ENCODE measurements around the gene CHST4. TPM values are rescaled to one million over a fixed set of nuclear protein-coding genes. Genes with fewer than 3 reads are reported as not detected.
"Not testable (repeated sequence)": the region's sequence is repeated elsewhere in the genome, so short reads cannot be mapped to it uniquely, and the experiment has no call there.

The CHST4 gene
- polyA plus RNA-seq, 4 donors: 0.27 to 0.55 (median 0.31) TPM

DNA sequence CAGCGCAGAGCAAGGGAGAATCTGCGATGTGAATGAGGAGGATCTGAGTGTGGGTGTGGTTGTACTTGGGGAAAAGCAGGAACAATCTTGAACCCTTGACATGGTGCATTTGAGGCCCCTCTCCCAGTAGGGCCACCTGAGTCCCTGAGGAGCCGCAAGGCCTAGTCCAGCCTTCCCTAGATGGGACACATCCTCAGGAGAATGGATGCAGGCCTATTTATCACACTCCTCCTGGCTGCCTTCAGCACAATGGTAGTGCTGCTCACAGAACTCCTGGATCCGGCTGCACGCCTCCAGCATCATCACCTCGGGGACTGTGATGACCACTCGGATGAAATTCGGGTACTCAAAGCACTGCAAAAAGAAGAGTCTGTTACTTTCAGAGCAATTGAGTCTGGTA lies 41.7 kb downstream of the CHST4 start:
- no peak for DNase-seq (ENCODE audit: low read depth in 4 of 4, low spot score in 2 of 4)

DNA sequence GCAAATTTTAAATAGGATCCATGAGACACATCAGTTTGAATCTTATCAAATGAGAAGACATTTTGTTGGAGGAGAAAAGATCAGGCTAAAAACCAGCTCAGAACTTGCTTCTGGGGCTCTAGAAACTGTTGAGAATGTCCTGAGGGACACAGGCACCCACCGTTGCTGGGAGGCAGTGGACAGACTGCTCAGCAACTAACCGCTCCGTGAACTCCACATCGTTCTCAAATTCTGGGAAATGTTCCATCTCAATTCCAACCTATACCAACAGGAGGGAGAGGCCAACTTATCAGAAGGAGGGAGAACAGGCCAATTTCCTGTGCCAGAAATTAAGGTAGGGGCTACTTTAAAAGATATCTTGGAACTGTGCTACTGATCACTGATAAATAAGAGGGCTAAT lies 42.3 kb downstream of the CHST4 start:
- DNase-seq (ENCODE audit: low read depth in 4 of 4, low spot score in 2 of 4): no peak

- DNase-seq (ENCODE audit: low read depth in 4 of 4, low spot score in 2 of 4): no peak
Measured at GRCh38 chr16:71569621-71570020, 43.4 kb downstream of the CHST4 start.

GRCh38 chr16:71570144-71570543 lies 43.9 kb downstream of the CHST4 start:
- no peak for DNase-seq (ENCODE audit: low read depth in 4 of 4, low spot score in 2 of 4)

- no peak for DNase-seq (ENCODE audit: low read depth in 4 of 4, low spot score in 2 of 4)
Measured at GRCh38 chr16:71572497-71573116, 46.4 kb downstream of the CHST4 start.

GRCh38 chr16:71573387-71574094 lies 47.3 kb downstream of the CHST4 start:
- DNase-seq (ENCODE audit: low read depth in 4 of 4, low spot score in 2 of 4): no peak

DNA sequence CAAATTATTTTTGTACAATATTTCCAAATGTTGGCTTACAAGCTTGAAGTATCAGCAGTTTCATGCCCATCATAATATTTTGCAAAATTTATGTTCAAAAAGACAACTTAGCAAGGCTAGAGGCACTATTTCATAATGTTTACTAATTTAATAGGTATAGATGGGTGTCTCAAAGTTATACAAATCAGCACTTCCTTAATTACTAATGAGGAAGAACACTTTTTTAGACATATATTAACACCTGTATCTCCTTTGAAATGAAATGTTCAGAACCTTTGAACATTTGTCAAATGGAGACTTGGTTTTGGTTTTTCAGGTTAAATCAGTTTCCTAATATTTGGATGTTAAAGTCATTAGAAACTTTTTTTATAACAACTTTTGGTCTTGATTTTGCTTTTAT lies 48.5 kb downstream of the CHST4 start:
- DNase-seq (ENCODE audit: low read depth in 4 of 4, low spot score in 2 of 4): no peak

- DNase-seq (ENCODE audit: low read depth in 4 of 4, low spot score in 2 of 4): no peak
Measured at GRCh38 chr16:71576971-71577370, 50.7 kb downstream of the CHST4 start, which contains the start of gene TAT. TAT (minus strand) TSS chr16:71577092; CDS start chr16:71576415, 677 bp downstream.

DNA sequence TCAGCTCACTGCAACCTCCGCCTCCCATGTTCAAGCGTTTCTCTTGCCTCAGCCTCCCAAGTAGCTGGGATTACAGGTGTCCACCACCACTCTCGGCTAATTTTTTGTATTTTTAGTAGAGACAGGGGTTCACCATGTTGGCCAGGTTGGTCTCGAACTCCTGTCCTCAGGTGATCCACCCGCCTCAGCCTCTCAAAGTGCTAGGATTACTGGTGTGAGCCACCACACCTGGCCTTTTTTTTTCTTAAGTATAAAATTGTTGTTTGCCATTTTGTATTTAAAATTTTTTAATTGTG lies 56.3 kb downstream of the CHST4 start:
- DNase-seq (ENCODE audit: low read depth in 4 of 4, low spot score in 2 of 4): not testable (repeated sequence)

DNA sequence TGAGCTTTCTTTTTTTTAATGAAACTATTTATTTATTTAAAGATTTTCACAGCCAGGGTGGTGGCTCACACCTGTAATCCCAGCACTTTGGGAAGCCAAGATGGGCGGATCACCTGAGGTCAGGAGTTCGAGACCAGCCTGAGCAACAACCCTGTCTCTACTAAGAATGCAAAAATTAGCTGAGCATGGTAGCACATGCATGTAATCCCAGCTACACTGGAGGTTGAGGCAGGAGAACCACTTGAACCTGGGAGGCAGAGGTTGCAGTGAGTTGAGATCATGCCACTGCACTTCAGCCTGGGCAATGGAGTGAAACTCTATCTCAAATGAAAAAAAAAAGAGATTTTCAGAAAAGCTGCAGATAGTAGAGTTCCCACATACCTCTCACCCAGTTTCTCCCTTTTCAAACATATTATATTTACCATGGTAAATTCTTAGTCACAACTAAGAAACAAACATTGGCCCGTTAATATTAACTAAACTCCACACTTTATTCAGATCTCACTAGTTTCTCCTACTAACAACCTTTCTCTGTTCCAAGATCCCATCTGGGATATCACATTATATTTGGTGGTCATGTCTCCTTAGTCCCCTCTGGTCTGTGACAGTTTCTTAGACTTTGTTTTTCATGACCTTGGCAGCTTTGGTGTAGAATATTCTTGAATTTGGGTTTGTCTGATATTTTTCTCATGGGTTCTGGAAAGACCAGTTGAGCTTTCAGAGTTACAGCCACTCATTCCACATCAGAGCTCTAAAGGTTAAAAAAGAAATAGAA lies 58.5 kb downstream of the CHST4 start:
- DNase-seq (ENCODE audit: low read depth in 4 of 4, low spot score in 2 of 4): no peak

DNA sequence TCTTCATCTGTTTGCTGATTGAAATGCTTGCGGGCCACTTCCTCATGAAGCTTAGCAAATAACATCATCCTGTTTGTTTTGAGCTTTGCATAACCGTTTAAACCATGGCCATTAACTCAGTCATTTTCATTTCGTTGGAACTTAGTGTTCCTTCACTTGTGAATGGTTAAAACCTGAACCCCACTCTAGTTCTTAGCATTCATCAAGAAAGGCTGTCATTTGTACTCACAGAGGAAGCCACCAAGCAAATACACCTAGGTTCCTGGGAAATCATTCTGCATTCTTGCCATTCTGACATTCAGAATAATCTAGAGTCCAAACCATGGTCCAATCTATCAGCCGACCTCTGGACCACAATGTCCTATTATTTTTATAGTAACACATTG lies 59.1 kb downstream of the CHST4 start:
- no peak for DNase-seq (ENCODE audit: low read depth in 4 of 4, low spot score in 2 of 4)

Other genes with a start within 250 kb of the CHST4 start
- 10 to 100 TPM; 40.4 to 69.9 (median 52.3) TPM for gene CMTR2, start 237.0 kb upstream of the CHST4 start, polyA plus RNA-seq (ENCODE audit: insufficient read length in 4 of 4)
- 1 to 10 TPM in 1 of 4 donors, under 1 TPM in 3; 0.69 to 1.1 (median 0.85) TPM for gene CALB2, start 167.7 kb upstream of the CHST4 start, polyA plus RNA-seq (ENCODE audit: insufficient read length in 4 of 4)
- gene TLE7, start 84.4 kb upstream of the CHST4 start, polyA plus RNA-seq (ENCODE audit: insufficient read length in 4 of 4): not detected
- gene ZNF23, start 64.2 kb upstream of the CHST4 start, polyA plus RNA-seq (ENCODE audit: insufficient read length in 4 of 4): 10 to 100 TPM; 13.2 to 20.2 (median 16.8) TPM
- gene ZNF19, start 37.1 kb upstream of the CHST4 start, polyA plus RNA-seq (ENCODE audit: insufficient read length in 4 of 4): 10 to 100 TPM; 11.8 to 19.6 (median 13.4) TPM
- gene TAT, start 50.7 kb downstream of the CHST4 start, polyA plus RNA-seq (ENCODE audit: insufficient read length in 4 of 4): under 1 TPM; 0.06 to 0.20 (median 0.09) TPM
- 10 to 100 TPM; 11.9 to 18.0 (median 15.0) TPM for gene MARVELD3, start 99.8 kb downstream of the CHST4 start, polyA plus RNA-seq (ENCODE audit: insufficient read length in 4 of 4)
- gene PHLPP2, start 198.3 kb downstream of the CHST4 start, polyA plus RNA-seq (ENCODE audit: insufficient read length in 4 of 4): 10 to 100 TPM in 2 of 4 donors, 1 to 10 TPM in 2; 7.6 to 11.6 (median 9.5) TPM

All from left renal cortex interstitium (tissue), 4 donors.